Activated naive CD4-positive, alpha-beta T cell treated with anti-CD3 and anti-CD28 coated beads for 36 hours (primary cell): ENCODE measurements around the gene PKNOX2. TPM values are rescaled to one million over a fixed set of nuclear protein-coding genes. Genes with fewer than 3 reads are reported as not detected.

Source experiments
- CTCF ChIA-PET: fragments of 350-600 bp; sonication (Branson Sonifier 250); formaldehyde crosslinking; loops from one replicate; lab custom pipeline; 2021; ENCODE audit warnings: antibody characterized with exemption; lab: Charles Lee
- DNase-seq: peaks from one replicate; pipeline ENCODE4 v3.0.0-alpha.2; 2020
- H3K27ac Mint-ChIP-seq: one replicate; pipeline ENCODE4 v1.8.0; 2021; ENCODE audit warnings: mild to moderate bottlenecking, mixed read lengths
- H3K27me3 Mint-ChIP-seq: one replicate; pipeline ENCODE4 v1.8.0; 2021; ENCODE audit warnings: low read depth, mixed read lengths
- H3K36me3 Mint-ChIP-seq: one replicate; pipeline ENCODE4 v1.8.0; 2021; ENCODE audit warnings: low read depth, mixed read lengths
- H3K4me1 Mint-ChIP-seq: one replicate; pipeline ENCODE4 v1.8.0; 2021; ENCODE audit warnings: low read depth, mixed read lengths
- H3K4me3 Mint-ChIP-seq: one replicate; pipeline ENCODE4 v1.8.0; 2021; ENCODE audit warnings: mild to moderate bottlenecking, moderate library complexity, mixed read lengths
- H3K9me3 Mint-ChIP-seq: one replicate; pipeline ENCODE4 v1.8.0; 2021; ENCODE audit warnings: mixed read lengths
- intact Hi-C: fragments of 100-400 bp; cut with micrococcal nuclease; formaldehyde crosslinking; loops from one replicate; pipeline ENCODE4 v1.15.1; 2023
- total RNA-seq, 2 experiments: library from RNA; stranded (reverse); gene quantifications; one replicate each; pipeline ENCODE4 v1.2.3, GENCODE V29; 2021

The PKNOX2 gene, protein sequence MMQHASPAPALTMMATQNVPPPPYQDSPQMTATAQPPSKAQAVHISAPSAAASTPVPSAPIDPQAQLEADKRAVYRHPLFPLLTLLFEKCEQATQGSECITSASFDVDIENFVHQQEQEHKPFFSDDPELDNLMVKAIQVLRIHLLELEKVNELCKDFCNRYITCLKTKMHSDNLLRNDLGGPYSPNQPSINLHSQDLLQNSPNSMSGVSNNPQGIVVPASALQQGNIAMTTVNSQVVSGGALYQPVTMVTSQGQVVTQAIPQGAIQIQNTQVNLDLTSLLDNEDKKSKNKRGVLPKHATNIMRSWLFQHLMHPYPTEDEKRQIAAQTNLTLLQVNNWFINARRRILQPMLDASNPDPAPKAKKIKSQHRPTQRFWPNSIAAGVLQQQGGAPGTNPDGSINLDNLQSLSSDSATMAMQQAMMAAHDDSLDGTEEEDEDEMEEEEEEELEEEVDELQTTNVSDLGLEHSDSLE
- total RNA-seq: not detected

DNA sequence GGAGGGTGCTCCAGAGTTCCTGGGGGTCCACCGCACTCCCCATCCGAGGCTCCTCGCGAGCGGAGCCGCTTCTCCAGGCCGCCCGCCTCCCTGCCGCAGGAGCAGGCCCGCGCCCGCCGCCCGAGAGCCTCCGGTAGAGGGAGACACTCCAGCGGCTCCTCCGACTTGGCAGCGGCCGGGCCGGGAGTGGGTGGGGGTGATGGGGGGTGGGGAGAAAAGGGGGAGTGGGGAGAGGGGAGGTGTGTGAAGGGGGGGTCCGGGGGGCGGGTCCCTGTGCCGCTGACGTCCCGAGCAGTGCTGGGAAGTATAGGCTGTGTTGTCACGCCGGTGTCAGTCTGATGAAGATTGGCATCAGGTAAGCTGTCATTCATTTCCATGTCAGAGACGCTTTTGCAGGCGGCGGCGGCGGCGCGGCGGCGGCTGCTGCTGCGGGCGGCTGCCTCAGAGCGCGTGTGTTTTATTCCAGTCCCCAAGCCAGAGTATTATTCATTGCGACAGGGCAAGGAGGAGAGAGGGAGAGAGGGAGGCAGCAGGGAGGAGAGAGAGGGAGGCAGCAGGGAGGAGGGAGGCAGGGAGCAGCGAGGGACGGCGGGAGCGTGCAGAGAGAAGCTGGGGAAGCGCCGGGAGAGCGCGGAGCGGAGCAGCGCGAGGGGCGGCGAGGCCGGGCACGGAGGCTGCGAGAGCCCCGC lies at the start of gene PKNOX2:
Gene PKNOX2 (plus strand): TSS at position 330 of the 689 bp plus-strand sequence. CDS start 186,555 bp downstream, outside the sequence.
- Mint-ChIP-seq H3K36me3 (no peaks in the 10 kb centered on the region), H3K27me3 (peaks cover 43% of the 10 kb centered on the region), H3K27ac (no peak within 1 kb of the TSS), H3K4me3 (peak within 1 kb of the TSS; percentile 85), H3K4me1 (peaks cover 15% of the 10 kb centered on the region), H3K9me3 (no peaks in the 10 kb centered on the region)
- peak; percentile 74 for DNase-seq
- CTCF ChIA-PET: interaction anchor here (0.6 to 1.1 kb wide), 2 partner anchors 16 to 193 kb away, joined by 3 read pairs; no protein-coding TSS in a partner anchor
- intact Hi-C loops: loop anchor here (1.0 to 10.0 kb wide), 5 partner anchors 53 to 720 kb away; partner anchors contain the start of genes HYLS1, SIAE, SPA17 and TMEM218

DNA sequence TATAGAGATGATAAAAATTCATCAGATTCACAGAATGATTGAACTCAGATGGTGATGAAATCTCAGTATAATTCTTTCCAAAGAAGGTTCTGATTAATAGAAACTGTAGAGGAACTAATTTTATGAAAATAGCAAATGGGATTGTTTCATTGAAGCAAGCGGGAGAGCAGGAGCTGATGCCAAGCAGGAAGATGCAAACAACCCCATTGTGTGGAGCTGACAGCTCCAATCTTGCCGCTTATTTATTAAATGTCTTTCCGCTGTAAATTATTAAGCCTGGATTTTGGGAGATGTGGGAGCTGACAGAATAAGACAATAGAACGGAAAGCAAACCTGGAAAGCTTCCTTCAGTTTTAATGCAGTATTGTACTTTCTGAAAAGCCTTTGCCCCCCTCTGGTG lies 47.1 kb upstream of the PKNOX2 start:
- DNase-seq: no peak
- no peak overlapping the region for H3K27ac Mint-ChIP-seq
- CTCF ChIA-PET: interaction anchor here (0.7 to 1.6 kb wide), 2 partner anchors 11 to 168 kb away, joined by 3 read pairs; no protein-coding TSS in a partner anchor
- H3K9me3 Mint-ChIP-seq: peaks cover 2% of the 10 kb centered on the region
- intact Hi-C loops: no loop called here
- H3K4me3 Mint-ChIP-seq: no peak overlapping the region
- peaks cover 19% of the 10 kb centered on the region for H3K27me3 Mint-ChIP-seq
- H3K36me3 Mint-ChIP-seq: no peaks in the 10 kb centered on the region
- no peaks in the 10 kb centered on the region for H3K4me1 Mint-ChIP-seq

DNA sequence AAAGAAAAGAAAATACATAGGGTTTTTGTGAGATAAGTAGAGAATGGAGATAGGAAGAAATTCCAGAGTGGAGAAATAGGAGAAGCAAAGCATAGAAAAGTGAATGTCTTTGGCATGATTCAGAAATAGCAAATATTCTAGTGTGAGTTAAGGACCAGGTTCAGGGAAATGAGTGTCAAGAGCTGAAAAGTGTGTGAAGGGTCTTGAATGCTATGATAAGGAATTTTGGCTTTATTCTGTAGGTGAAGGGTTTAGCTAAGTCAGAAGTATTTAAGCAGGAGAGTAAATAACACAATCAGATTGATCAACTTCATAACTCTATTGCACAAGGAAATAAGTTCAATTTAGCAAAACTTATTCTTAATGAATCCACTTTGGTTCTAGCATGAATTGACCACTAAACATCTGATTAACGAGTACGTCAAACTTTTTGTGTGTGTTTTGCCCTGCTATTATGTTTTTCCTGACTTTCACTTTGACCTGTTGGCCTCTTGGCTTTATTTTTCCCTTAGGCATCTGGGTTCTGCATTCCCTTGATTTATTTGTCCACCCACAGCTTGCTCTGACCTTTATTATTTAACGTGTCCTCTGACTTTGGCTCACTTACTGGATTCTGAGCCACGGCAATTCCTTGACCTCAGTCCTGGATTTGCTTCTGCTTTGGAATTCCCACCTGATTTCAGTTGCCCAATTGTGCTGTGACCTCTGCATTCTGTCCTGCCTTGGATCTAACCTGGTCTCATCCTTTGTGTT lies 41.2 kb upstream of the PKNOX2 start:
- Mint-ChIP-seq H3K27ac (no peak overlapping the region), H3K27me3 (peaks cover 15% of the 10 kb centered on the region), H3K4me3 (no peak overlapping the region), H3K9me3 (no peaks in the 10 kb centered on the region), H3K4me1 (no peaks in the 10 kb centered on the region), H3K36me3 (no peaks in the 10 kb centered on the region)
- CTCF ChIA-PET: interaction anchor here (1.2 to 3.6 kb wide), 6 partner anchors 11 to 281 kb away, joined by 4 to 24 read pairs (median 6); partner anchors contain the start of gene TMEM218
- no peak for DNase-seq
- intact Hi-C loops: no loop called here

DNA sequence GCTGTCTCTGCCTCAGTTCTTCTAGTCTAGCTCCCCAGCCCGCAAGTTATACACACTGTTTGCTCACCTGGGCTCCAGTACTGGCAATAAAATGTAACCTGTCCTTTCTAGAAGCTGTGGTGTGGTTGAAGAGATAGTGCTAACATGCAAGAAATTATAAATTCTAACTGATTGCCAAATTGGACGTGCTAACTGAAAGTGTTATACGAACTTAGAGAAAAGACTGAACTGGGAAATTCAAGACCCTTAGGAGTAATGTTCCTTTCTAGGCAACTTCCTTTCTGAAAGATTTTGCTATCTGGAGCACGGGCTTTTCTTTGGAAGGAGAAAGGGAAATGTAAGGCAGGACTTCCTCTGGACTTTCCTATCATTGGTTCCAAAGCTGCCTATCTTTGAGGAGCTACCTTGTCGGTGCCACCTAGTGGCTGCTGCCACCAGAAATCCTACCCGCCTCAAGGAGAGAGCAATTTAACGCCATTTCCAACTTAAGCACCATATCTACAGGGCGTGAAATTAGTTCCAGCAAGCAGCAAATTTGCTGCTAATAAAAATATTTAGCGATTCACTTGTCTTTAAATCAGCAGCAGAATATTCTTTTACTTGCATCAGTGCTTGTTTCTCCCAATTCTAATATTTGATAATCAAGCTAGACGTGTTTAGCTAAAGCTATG lies 40.5 kb upstream of the PKNOX2 start:
- Mint-ChIP-seq H3K36me3 (no peaks in the 10 kb centered on the region), H3K27ac (no peak overlapping the region), H3K4me3 (no peak overlapping the region), H3K9me3 (no peaks in the 10 kb centered on the region), H3K27me3 (peaks cover 16% of the 10 kb centered on the region), H3K4me1 (no peaks in the 10 kb centered on the region)
- CTCF ChIA-PET: interaction anchor here (0.7 to 3.6 kb wide), 9 partner anchors 11 to 286 kb away, joined by 3 to 24 read pairs (median 4); partner anchors contain the start of gene TMEM218
- intact Hi-C loops: loop anchor here (1.0 kb wide), 1 partner anchor 13 kb away; the partner anchor contains the start of gene TMEM218
- DNase-seq: peak; percentile 61

DNA sequence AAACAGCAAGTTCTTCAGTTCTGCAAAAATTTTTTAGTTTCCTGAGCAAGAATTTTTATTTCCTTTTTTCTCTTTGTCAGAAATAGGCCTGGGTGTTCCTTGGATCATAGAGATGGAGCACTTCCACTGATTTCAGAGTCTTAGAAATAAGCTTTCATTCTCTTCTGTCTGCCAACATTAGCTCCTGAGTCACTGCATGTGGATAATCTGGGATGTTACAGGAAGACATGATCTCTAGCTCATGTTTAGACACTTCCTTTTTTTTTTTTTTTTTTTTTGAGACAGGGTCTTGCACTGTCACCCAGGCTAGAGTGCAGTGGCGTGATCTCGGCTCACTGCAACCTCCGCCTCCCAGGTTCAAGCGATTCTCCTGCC lies 39.9 kb upstream of the PKNOX2 start:
- CTCF ChIA-PET: interaction anchor here (0.7 to 3.6 kb wide), 9 partner anchors 12 to 287 kb away, joined by 3 to 24 read pairs (median 4); partner anchors contain the start of gene TMEM218
- Mint-ChIP-seq H3K27ac (no peak overlapping the region), H3K36me3 (no peaks in the 10 kb centered on the region), H3K4me1 (no peaks in the 10 kb centered on the region), H3K27me3 (peaks cover 17% of the 10 kb centered on the region), H3K4me3 (no peak overlapping the region), H3K9me3 (no peaks in the 10 kb centered on the region)
- intact Hi-C loops: loop anchor here (1.0 kb wide), 1 partner anchor 13 kb away; the partner anchor contains the start of gene TMEM218
- DNase-seq: no peak

DNA sequence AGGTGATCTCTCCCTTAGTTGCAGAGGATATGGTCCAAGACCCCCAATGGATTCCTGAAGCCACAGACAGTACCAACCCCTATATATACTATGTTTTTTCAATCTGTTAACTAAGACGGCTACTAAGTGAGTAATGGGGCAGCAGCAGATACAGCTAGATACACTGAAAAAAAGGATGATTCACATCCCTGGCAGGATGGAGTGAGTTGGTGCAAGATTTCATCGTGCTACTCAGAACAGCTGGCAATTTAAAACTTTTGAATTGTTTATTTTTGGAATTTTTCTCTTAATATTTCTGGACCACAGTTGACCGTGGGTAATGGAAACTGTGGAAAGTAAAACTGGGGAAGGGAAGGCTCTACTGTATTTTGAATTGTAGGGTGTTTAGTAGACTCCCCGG lies 36.1 kb upstream of the PKNOX2 start:
- CTCF ChIA-PET: no interaction called here
- peaks cover 22% of the 10 kb centered on the region for H3K27me3 Mint-ChIP-seq
- H3K27ac Mint-ChIP-seq: no peak overlapping the region

DNA sequence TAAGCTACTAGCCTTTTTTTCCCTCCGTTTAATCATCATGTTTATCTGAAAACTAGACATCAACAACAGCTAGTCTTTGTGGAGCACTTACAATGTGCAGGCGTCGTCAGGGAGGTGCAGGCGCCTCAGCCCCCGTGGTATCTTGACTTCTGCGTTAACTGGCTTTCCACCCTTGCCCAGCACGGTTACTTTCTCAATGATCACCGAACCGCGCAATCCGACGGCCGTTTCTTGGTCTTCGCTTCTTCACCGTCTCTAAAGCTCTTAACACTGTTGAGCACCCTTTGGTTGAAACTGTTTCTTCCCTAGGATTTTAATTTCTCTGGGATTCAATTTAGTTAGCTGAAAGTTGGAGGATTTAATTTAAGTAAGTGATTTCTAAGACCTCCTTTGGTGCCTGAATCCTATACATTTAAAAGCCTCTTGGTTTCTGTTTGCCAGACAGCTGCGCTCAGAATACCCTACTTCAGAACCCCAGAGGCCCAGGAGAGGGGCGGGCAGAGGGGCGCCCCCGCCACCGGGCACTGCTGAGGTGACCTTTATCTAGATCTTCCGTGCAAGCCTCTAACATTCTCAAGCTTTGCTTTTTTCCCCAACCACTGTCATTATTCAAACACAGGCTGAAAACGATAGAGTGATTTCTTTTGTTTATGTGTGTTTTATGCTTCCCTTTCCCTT lies 35.1 kb upstream of the PKNOX2 start:
- CTCF ChIA-PET: interaction anchor here (0.7 to 1.1 kb wide), 3 partner anchors 11 to 40 kb away, joined by 3 read pairs; no protein-coding TSS in a partner anchor
- Mint-ChIP-seq H3K27me3 (peaks cover 26% of the 10 kb centered on the region), H3K9me3 (no peaks in the 10 kb centered on the region), H3K4me3 (no peak overlapping the region), H3K4me1 (no peaks in the 10 kb centered on the region), H3K36me3 (no peaks in the 10 kb centered on the region), H3K27ac (no peak overlapping the region)
- intact Hi-C loops: no loop called here
- DNase-seq: no peak

More for the DNA sequence above, 36.1 kb upstream of the PKNOX2 start:
- intact Hi-C loops: no loop called here
- Mint-ChIP-seq H3K36me3 (no peaks in the 10 kb centered on the region), H3K9me3 (no peaks in the 10 kb centered on the region), H3K4me3 (no peak overlapping the region), H3K4me1 (no peaks in the 10 kb centered on the region)
- no peak for DNase-seq

DNA sequence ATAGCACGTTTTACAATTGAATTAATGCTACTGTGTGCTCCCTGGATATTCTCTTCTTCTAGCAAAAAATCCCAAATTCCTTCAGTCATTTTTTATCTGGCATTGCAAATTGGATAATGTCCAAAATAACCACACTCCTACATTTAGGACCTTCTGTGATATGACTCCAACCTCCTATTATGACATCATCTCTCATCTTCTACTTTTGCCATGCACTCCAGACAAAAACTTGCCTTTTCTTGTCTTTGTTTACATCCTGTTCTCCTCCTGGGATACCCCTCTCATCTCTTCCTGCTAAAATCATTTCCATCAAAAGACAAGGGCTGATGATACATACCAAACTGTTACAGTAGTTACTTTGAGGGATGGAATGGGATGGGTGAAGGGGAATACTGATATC lies 32.5 kb upstream of the PKNOX2 start:
- peaks cover 29% of the 10 kb centered on the region for H3K27me3 Mint-ChIP-seq
- no peak overlapping the region for H3K27ac Mint-ChIP-seq
- no peaks in the 10 kb centered on the region for H3K9me3 Mint-ChIP-seq
- intact Hi-C loops: no loop called here
- CTCF ChIA-PET: interaction anchor here (1.0 to 1.7 kb wide), 2 partner anchors 10 to 11 kb away, joined by 3 to 4 read pairs; no protein-coding TSS in a partner anchor
- no peaks in the 10 kb centered on the region for H3K4me1 Mint-ChIP-seq
- H3K36me3 Mint-ChIP-seq: no peaks in the 10 kb centered on the region
- no peak overlapping the region for H3K4me3 Mint-ChIP-seq
- DNase-seq: no peak

DNA sequence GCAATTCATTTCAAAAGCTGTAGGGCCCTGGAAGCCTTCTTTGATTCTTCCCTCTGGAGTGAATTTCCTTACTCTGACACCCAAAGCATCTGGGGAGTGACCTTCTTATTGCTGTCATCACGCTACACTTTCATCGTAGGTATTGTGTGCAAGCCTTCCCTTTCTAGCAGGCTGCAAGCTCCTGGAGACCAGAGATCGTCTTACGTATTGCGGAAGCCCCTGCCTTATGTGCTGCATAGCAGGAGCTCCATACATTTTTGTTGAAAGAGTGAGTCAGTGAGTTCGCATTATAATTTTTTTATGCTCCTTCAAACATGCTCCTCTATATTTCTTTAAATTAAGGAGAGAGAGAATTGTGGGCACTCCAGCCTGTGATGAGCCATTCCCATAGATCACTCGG lies 32.0 kb upstream of the PKNOX2 start:
- Mint-ChIP-seq H3K36me3 (no peaks in the 10 kb centered on the region), H3K27me3 (peaks cover 29% of the 10 kb centered on the region), H3K4me1 (no peaks in the 10 kb centered on the region), H3K9me3 (no peaks in the 10 kb centered on the region), H3K27ac (no peak overlapping the region), H3K4me3 (no peak overlapping the region)
- DNase-seq: no peak
- intact Hi-C loops: no loop called here
- CTCF ChIA-PET: interaction anchor here (1.0 to 1.7 kb wide), 2 partner anchors 9 to 10 kb away, joined by 3 to 4 read pairs; no protein-coding TSS in a partner anchor

DNA sequence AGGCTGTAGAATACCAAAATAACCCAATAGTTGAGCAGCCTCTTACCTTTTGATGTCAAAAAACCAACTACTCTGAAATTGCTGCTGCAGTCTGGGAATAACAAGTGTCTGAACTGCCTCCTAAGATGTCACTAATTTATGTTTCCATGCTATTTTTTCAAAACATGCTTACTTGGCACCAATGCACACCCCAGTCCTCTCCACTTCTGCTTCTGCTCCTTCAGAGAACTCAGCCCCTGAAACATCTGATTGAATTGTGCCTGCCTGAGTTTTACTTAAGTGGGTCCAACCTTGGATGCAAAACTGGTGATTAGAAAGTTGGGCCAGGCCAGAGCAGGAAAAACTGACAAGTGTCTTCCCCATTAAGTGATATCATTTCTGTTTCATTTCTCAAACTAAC lies 28.6 kb upstream of the PKNOX2 start:
- H3K4me1 Mint-ChIP-seq: no peaks in the 10 kb centered on the region
- DNase-seq: no peak
- H3K27ac Mint-ChIP-seq: no peak overlapping the region
- no peaks in the 10 kb centered on the region for H3K36me3 Mint-ChIP-seq
- CTCF ChIA-PET: interaction anchor here (1.3 kb wide), 1 partner anchor 213 kb away, joined by 3 read pairs; no protein-coding TSS in a partner anchor
- intact Hi-C loops: no loop called here
- no peak overlapping the region for H3K4me3 Mint-ChIP-seq
- H3K9me3 Mint-ChIP-seq: no peaks in the 10 kb centered on the region
- H3K27me3 Mint-ChIP-seq: peaks cover 23% of the 10 kb centered on the region

DNA sequence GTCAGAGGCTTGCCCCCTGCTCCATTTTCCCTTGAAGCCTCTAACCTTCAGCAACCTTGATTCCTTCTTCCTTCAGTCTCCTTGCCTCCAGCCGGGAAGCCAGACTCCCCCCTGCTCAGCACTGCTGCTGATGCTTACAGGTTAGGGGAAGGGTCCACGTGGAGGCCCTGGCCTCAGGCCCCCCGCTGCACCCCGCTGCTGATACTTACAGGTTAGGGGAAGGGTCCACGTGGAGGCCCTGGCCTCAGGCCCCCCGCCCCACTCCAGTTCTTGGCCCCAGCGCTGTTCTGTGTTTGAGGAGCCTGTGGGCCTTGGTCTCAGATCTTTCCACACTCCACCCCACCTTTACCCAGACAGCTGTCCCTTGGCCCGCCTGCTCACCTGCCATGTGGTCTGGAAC lies 25.6 kb upstream of the PKNOX2 start:
- peaks cover 21% of the 10 kb centered on the region for H3K27me3 Mint-ChIP-seq
- H3K27ac Mint-ChIP-seq: no peak overlapping the region
- intact Hi-C loops: no loop called here
- CTCF ChIA-PET: no interaction called here
- no peak overlapping the region for H3K4me3 Mint-ChIP-seq
- no peaks in the 10 kb centered on the region for H3K36me3 Mint-ChIP-seq
- no peaks in the 10 kb centered on the region for H3K9me3 Mint-ChIP-seq
- DNase-seq: no peak
- H3K4me1 Mint-ChIP-seq: peaks cover 3% of the 10 kb centered on the region
